BJ (cell line): ENCODE data around the gene CD79B. TPM values are rescaled to one million over a fixed set of nuclear protein-coding genes. Genes with fewer than 3 reads are reported as not detected.

ENCODE experiments used
- CTCF ChIA-PET: fragments of 350-600 bp; formaldehyde crosslinking; extraction: SDS; loops from one replicate; lab custom pipeline; 2021; ENCODE audit warnings: antibody characterized with exemption, inconsistent platforms; lab: Yijun Ruan, JAX
- POLR2A ChIA-PET: fragments of 300-600 bp; sonication (Branson Sonifier 250); formaldehyde crosslinking; extraction: SDS; loops from one replicate; lab custom pipeline; 2021; ENCODE audit warnings: antibody characterized with exemption; lab: Charles Lee
- DNase-seq: peaks from one replicate; pipeline ENCODE4 v3.0.0-alpha.2; 2011; ENCODE audit warnings: low read depth
- H3K27me3 ChIP-seq: 2 replicates; pipeline ENCODE4 v1.6.0; 2011; ENCODE audit warnings: low read length; ENCODE audit not compliant: control insufficient read depth, insufficient read depth
- H3K36me3 ChIP-seq: 2 replicates; pipeline ENCODE4 v1.5.1; 2011; ENCODE audit warnings: low read length; ENCODE audit not compliant: control insufficient read depth, insufficient read depth
- H3K4me3 ChIP-seq: 2 replicates; pipeline ENCODE4 v1.5.1; 2011; ENCODE audit warnings: low read depth, mild to moderate bottlenecking, control low read depth, low read length
- polyA plus RNA-seq: library from polyadenylated mRNA; depleted of rRNA; stranded (reverse); fragments of >200 nt; gene quantifications from 2 replicates; pipeline ENCODE4 v1.2.3, GENCODE V29; 2011
- TF ChIP-seq, protein P1 (sequence below): IDR thresholded peaks from 2 replicates; pipeline ENCODE4 v1.5.1; 2011; ENCODE audit warnings: low read depth, mild to moderate bottlenecking, control low read depth, inconsistent platforms, low read length, moderate library complexity; ENCODE audit not compliant: insufficient read depth

Gene CD79B
- polyA plus RNA-seq, 1 experiment: 0.58 TPM

DNA sequence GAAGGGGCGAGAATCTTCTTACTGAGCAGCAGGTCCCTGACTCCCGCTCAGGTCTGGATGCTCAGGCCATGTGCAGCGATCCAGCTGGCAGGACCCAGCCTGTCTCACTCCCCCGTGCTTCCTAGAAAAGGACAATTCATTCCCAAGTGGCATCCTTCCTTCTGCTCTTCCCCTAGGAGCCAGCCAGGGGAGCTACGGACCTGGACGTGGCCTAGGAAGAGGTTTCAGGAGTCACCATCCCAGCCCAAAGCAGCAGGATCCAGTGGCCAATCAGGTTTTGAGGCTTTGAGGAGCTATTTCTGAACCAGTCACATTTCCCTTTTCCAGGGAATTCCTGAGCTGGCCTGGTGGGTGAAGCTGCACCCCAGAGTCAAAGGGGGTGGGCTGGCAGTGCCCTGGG is 7.8 kb upstream of the CD79B start:
- CTCF ChIA-PET: interaction anchor here (1.0 to 2.8 kb wide), 4 partner anchors 21 to 86 kb away, joined by 3 to 20 read pairs (median 4); partner anchors contain the start of gene GH1

GRCh38 chr17:63939401-63939800 is 7.3 kb upstream of the CD79B start:
- CTCF ChIA-PET: interaction anchor here (1.0 to 2.8 kb wide), 4 partner anchors 20 to 86 kb away, joined by 3 to 20 read pairs (median 4); partner anchors contain the start of gene GH1
- H3K4me3 ChIP-seq: no peak overlapping the region
- H3K27me3 ChIP-seq: peaks cover 6% of the 10 kb centered on the region
- H3K36me3 ChIP-seq: no peaks in the 10 kb centered on the region
- TF ChIP-seq, protein P1, sequence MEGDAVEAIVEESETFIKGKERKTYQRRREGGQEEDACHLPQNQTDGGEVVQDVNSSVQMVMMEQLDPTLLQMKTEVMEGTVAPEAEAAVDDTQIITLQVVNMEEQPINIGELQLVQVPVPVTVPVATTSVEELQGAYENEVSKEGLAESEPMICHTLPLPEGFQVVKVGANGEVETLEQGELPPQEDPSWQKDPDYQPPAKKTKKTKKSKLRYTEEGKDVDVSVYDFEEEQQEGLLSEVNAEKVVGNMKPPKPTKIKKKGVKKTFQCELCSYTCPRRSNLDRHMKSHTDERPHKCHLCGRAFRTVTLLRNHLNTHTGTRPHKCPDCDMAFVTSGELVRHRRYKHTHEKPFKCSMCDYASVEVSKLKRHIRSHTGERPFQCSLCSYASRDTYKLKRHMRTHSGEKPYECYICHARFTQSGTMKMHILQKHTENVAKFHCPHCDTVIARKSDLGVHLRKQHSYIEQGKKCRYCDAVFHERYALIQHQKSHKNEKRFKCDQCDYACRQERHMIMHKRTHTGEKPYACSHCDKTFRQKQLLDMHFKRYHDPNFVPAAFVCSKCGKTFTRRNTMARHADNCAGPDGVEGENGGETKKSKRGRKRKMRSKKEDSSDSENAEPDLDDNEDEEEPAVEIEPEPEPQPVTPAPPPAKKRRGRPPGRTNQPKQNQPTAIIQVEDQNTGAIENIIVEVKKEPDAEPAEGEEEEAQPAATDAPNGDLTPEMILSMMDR: no peak
- POLR2A ChIA-PET: no interaction called here
- DNase-seq: no peak

More for the DNA sequence above, 7.8 kb upstream of the CD79B start:
- TF ChIP-seq, protein P1: no peak
- H3K27me3 ChIP-seq: peaks cover 2% of the 10 kb centered on the region; the same call in 1 of the 2 replicates
- no peak for DNase-seq
- H3K4me3 ChIP-seq: no peak overlapping the region
- POLR2A ChIA-PET: no interaction called here
- no peaks in the 10 kb centered on the region for H3K36me3 ChIP-seq

DNA sequence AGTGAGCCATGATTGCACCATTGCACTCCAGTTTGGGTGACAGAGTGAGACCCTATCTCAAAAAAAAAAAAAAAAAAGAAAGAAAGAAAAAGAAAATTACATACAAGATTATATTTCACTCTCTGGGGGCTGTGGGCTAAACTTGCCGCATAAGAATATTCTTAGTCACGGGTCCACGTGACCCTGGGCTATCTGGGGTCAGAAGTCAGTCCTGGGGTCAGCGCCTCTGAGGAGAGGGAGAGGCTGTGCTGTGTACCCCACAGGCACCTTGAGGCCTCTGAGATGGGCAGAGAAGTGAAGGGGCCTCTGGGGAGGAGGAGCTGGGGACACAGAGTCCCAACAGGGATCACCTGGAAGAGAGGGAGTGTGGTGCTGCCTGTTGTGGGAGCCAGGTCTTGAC is 5.8 kb upstream of the CD79B start:
- CTCF ChIA-PET: interaction anchor here (0.8 to 1.9 kb wide), 3 partner anchors 8 to 88 kb away, joined by 3 to 8 read pairs (median 3); no protein-coding TSS in a partner anchor
- Histone ChIP-seq H3K27me3 (peaks cover 10% of the 10 kb centered on the region), H3K36me3 (no peaks in the 10 kb centered on the region), H3K4me3 (no peak overlapping the region)
- POLR2A ChIA-PET: no interaction called here
- DNase-seq: no peak
- TF ChIP-seq, protein P1: no peak

- TF ChIP-seq, protein P1: no peak
- POLR2A ChIA-PET: no interaction called here
- Histone ChIP-seq H3K27me3 (peaks cover 10% of the 10 kb centered on the region), H3K36me3 (no peaks in the 10 kb centered on the region), H3K4me3 (no peak overlapping the region)
- no peak for DNase-seq
- CTCF ChIA-PET: interaction anchor here (0.8 to 1.9 kb wide), 3 partner anchors 9 to 89 kb away, joined by 3 to 8 read pairs (median 3); no protein-coding TSS in a partner anchor
Observed at GRCh38 chr17:63937319-63937718, 5.2 kb upstream of the CD79B start.

- POLR2A ChIA-PET: no interaction called here
- TF ChIP-seq, protein P1: no peak
- CTCF ChIA-PET: interaction anchor here (1.2 to 8.9 kb wide), 4 partner anchors 12 to 23 kb away, joined by 3 to 84 read pairs (median 15); partner anchors contain the start of genes CSHL1 and GH1
- no peak for DNase-seq
- H3K27me3 ChIP-seq: peaks cover 10% of the 10 kb centered on the region
- H3K36me3 ChIP-seq: no peaks in the 10 kb centered on the region
- H3K4me3 ChIP-seq: no peak overlapping the region
Observed at GRCh38 chr17:63934183-63935112, 2.3 kb upstream of the CD79B start.
